Right lung (tissue), 5 donors: ENCODE data around the gene TRAF1. TPM values are rescaled to one million over a fixed set of nuclear protein-coding genes. Genes with fewer than 3 reads are reported as not detected.
A peak's percentile ranks its signal among the peaks of the same experiment; 100 is the strongest.

Experiments
- DNase-seq, 2 donors: peaks; one replicate each; pipeline ENCODE4 v3.0.0-alpha.2; 2013
- polyA plus RNA-seq, 5 donors: library from polyadenylated mRNA; unstranded; fragments of 120-200 nt; gene quantifications; one replicate each; pipeline versions ENCODE4 v1.2.1 to v1.2.3, GENCODE V29; 2013; ENCODE audit warnings: inconsistent platforms in 1 of 5, low replicate concordance in 1 of 5; ENCODE audit not compliant: insufficient read length in 5 of 5, insufficient read depth in 1 of 5

TRAF1 gene
- polyA plus RNA-seq, 5 donors, result 7.0 to 11.0 (median 8.1) TPM

GRCh38 chr9:120942186-120943001, 15.8 kb upstream of the TRAF1 start:
- no peak for DNase-seq

- no peak for DNase-seq
Observed at GRCh38 chr9:120941046-120941770, 14.6 kb upstream of the TRAF1 start.

DNA sequence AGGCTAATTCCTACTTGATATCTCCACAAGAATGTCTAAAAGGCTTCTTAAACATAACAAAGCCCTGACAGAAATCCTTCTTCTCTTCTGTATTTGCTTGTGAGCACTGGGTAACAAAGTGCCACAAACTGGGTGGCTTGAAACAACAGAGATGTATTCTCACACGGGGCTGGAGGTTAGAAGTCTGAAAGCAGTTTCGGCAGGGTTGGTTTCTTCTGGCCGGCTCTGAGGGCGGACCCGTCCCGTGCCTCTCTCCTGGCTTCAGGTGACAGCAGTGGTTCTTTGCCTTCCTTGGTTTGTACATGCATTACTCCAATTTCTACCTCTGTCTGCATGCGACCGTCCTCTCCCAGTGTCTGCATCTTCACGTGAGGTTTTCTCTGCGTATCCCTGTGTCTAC, 14.0 kb upstream of the TRAF1 start:
- no peak for DNase-seq

GRCh38 chr9:120938851-120939250, 12.3 kb upstream of the TRAF1 start:
- no peak for DNase-seq

DNA sequence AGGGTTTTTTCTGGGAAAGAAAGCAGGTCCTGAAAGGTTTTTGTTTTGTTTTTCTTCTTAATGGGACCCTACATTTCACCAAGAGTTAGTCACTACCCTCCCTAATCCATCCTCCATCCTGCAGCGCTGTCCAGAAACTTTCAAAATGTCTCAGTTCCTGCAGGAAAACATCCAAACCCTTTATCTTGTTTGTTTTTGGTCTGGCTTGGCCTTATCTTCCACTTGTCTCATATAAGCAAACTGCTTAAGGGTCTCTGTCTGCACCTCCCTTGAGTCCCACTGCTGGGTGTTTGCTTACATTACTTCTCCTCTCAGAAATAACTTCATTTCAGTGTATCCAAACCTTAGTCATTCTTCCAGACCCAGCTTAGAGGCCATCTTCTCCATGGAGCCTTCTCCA, 11.0 kb upstream of the TRAF1 start:
- no peak for DNase-seq

DNA sequence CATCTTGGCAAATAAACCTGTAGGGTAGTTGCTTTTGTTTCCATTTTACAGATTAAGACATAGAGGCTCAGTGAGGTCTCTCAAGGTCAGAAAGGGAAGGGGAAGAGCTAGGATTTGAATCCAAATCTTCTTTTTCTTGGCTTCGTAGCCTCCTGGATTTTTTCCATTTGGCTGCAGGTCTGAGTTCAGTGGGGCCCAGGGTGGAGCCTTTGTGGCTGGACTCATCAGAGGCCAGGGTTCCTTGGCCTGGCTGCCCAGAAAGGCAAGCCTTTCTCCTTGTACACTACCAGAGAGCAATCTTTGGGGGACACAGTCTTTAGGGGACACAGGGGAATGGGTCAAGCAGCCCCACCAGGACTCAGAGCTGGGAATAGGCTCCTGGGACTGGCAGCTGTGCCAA, 10.5 kb upstream of the TRAF1 start:
- DNase-seq, result no peak

- DNase-seq, result no peak
Observed at GRCh38 chr9:120936764-120937122, 10.1 kb upstream of the TRAF1 start.

DNA sequence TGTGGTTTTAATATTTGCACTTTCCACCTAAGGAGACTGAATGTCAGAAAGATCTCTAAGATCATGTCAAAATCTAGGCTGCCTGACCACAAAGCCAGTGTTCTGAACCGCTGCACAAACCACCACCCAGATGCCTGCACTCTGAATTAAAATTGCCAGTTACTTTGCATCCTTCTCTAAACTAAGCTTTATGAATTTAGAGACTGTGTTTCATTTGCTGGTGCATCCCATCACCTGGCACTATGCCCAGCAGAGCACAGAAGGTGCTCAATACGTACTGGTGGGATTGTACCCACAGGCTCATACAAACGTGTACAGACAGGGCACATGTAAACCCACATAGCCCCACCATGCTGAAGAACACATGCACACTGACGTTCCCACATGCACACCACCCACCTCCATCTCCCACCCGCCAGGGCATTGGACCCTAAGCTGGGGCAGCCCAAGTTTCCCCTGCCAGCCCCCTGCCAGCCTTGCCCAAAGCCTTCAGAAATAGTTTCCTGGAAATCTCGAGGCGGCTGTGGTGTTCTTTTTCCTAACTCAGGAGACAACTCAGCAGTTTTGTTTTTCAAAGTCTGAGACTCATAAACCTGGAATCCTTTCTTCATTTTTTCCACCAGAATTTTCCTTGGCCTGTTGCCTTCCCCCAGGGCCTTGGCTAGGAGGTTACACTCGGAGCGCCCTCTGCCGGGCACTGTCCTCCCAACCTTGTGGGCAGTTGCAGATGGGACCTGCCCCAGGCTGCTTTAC, 9.6 kb upstream of the TRAF1 start:
- peak; percentile 80 to 86 for DNase-seq

- DNase-seq, result peak; percentile 83 to 84
Observed at GRCh38 chr9:120935383-120935857, 8.8 kb upstream of the TRAF1 start.

DNA sequence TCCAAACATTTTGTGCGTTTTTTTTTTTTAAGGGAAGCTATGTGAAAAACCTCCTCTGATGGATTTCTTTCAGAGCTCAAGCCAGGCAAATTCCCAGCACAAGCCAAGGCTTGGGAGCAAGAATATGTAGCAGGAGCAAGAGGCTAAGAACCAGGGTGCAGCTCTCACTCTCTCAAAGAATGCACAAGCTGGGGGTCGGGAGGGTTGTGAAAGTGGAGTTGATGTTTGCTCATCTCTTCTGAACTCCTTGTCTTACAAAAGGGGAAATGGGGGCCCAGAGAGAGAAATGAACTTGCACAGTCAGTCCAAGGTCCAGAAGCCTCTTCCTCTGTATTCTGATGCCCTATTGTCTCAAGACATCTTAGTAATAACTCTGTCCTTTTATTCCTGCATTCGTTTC, 7.7 kb upstream of the TRAF1 start:
- DNase-seq, result no peak

- no peak for DNase-seq
Observed at GRCh38 chr9:120933310-120934055, 6.9 kb upstream of the TRAF1 start.

- no peak for DNase-seq
Observed at GRCh38 chr9:120932086-120932823, 5.7 kb upstream of the TRAF1 start.

GRCh38 chr9:120931231-120932085, 4.9 kb upstream of the TRAF1 start:
- DNase-seq, result no peak

DNA sequence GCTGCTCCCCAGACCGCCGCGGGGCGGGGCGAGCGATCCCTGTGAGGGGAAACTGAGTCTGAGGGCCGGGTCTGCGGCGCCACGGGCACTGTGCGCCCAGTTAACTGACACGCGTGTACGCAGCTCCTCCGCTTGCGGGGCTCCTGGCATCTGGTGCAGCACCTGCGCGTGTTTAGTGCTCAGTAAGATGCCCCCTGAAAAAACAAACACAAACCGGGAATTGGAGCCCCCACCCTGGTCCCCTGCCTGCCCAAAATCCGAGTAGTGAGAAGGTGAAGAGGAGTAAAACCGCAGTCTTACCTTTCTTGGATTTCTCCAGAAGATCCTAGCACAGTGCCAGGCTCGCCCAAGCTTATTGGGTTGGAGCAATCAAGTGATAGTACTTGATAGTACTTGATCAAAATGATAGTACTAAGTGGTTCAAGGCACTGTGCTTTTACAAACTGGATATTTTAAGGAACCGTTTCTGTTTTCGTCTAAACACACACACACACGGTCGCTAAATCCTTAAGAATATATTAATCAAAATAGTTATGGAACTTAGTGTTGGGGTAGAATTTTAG, 2.7 kb upstream of the TRAF1 start:
- DNase-seq, result no peak

DNA sequence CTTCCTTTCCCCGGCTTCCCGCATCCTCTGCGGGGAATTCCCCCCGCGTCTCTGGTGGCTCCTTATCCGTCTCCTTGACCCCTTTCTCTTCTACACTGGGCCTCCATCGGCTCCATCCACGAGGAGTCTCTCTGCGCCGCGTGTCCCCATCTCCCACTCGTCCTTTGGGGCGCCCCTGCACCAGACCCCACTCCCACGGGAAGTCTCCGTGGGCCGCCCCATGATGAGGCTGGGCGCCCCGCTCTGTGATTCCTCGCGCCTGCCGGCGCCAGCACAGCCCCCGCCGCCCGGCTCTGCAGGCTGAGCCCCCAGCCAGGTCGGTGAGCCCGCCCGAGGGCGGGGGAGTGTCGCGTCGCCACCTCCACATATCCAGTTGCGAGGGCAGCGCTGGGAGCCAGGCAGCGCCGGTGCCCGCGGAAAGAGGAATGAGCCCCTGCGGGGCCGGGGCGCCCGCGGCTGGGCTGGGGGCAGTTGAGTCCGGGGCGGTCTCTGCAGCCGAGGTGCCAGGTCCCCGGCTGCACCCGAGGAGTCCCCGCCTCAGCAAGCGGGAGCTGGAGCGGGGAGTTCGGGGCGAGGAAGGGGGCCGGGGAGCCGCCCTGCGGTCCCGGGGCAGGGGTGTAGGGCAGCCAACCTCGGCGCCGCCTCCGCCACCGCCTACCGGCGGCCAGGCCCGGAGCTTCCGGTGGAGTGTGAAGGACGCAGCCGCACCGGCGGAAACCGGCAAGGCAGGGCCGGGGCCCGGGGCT, 2.1 kb upstream of the TRAF1 start:
- DNase-seq, result peak in 1 of 2 donors; percentile 62

GRCh38 chr9:120928015-120928482, 1.5 kb upstream of the TRAF1 start:
- DNase-seq, result no peak

DNA sequence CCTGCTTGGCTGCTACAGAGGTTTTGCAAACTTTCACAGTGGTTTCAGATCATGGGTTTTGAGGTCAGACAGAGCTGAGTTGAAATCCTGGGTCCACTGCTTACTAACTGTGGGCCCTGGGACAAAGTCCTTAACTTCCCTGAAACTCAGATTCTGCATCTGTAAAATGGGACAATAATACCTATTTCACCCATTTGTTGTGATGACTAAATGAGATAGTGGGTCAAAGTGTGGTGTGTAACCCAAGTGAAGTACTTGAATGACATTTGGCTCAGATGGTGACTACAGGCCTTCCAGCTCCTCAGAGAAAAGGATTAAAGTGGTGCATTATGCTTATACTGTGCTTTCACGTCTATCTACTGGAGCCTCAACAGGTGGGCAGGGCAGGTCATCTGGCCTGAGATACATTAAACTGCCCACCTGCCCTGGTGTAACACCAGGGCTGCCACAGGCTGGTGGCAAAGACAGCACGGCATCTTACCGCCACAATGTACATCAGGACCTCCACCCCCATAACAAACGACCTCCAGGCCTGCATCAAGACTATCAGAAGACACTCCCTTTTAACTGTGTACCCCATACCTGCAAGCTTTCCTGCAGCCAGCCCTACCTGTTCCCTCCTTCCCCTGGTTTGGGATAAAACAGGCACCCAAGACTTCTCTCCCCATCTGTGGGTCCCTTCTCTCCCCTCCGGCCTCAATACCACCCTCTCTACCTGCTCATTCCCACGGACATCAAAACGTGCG, 846 bp upstream of the TRAF1 start:
- no peak for DNase-seq
